AG04449 (cell line): Measurements from ENCODE around the gene UGT2B15.
"Not testable (repeated sequence)": the region's sequence is repeated elsewhere in the genome, so short reads cannot be mapped to it uniquely, and the experiment has no call there.

Experiments used
- CTCF ChIA-PET: fragments of 350-600 bp; formaldehyde crosslinking; extraction: SDS; loops from one replicate; lab custom pipeline; 2021; ENCODE audit warnings: antibody characterized with exemption; lab: Yijun Ruan, JAX
- POLR2A ChIA-PET: fragments of 400-600, 350-600 bp; formaldehyde crosslinking; extraction: SDS; loops from one replicate; lab custom pipeline; 2020; ENCODE audit warnings: antibody characterized with exemption, inconsistent platforms; lab: Yijun Ruan, JAX
- DNase-seq: peaks from one replicate; pipeline ENCODE4 v3.0.0-alpha.2; 2010; ENCODE audit warnings: low read depth, low spot score
- H3K4me3 ChIP-seq: 2 replicates; pipeline ENCODE4 v1.5.1; 2011; ENCODE audit warnings: low read depth, mild to moderate bottlenecking, control low read depth, low read length
- TF ChIP-seq, protein P1 (sequence below): IDR thresholded peaks from one replicate; pipeline ENCODE4 v1.5.1; 2011; ENCODE audit warnings: mild to moderate bottlenecking, moderate library complexity, low read length, control low read depth, inconsistent platforms; ENCODE audit not compliant: insufficient read depth; ENCODE audit errors: missing control alignments

Gene UGT2B15

DNA sequence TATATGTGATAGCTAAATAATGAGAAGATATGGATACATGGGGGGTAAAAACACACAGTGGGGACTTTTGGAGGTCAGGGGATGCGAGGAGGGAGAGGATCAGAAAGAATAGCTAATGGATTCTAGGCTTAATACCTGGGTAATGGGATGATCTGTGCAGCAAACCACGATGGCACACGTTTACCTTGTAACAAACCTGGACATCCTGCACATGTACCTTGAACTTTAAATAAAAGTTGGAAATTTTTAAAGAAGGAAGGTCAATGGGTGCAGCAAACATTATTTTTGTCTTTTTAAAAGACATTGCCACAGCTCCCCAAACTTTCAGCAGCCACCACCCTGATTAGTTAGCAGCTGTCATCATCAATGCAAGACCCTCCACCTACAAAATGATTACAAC lies 29.7 kb upstream of the UGT2B15 start:
- DNase-seq = no peak
- no peak overlapping the region for H3K4me3 ChIP-seq
- CTCF ChIA-PET = no interaction called here
- TF ChIP-seq, protein P1, sequence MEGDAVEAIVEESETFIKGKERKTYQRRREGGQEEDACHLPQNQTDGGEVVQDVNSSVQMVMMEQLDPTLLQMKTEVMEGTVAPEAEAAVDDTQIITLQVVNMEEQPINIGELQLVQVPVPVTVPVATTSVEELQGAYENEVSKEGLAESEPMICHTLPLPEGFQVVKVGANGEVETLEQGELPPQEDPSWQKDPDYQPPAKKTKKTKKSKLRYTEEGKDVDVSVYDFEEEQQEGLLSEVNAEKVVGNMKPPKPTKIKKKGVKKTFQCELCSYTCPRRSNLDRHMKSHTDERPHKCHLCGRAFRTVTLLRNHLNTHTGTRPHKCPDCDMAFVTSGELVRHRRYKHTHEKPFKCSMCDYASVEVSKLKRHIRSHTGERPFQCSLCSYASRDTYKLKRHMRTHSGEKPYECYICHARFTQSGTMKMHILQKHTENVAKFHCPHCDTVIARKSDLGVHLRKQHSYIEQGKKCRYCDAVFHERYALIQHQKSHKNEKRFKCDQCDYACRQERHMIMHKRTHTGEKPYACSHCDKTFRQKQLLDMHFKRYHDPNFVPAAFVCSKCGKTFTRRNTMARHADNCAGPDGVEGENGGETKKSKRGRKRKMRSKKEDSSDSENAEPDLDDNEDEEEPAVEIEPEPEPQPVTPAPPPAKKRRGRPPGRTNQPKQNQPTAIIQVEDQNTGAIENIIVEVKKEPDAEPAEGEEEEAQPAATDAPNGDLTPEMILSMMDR = no peak
- POLR2A ChIA-PET = no interaction called here

DNA sequence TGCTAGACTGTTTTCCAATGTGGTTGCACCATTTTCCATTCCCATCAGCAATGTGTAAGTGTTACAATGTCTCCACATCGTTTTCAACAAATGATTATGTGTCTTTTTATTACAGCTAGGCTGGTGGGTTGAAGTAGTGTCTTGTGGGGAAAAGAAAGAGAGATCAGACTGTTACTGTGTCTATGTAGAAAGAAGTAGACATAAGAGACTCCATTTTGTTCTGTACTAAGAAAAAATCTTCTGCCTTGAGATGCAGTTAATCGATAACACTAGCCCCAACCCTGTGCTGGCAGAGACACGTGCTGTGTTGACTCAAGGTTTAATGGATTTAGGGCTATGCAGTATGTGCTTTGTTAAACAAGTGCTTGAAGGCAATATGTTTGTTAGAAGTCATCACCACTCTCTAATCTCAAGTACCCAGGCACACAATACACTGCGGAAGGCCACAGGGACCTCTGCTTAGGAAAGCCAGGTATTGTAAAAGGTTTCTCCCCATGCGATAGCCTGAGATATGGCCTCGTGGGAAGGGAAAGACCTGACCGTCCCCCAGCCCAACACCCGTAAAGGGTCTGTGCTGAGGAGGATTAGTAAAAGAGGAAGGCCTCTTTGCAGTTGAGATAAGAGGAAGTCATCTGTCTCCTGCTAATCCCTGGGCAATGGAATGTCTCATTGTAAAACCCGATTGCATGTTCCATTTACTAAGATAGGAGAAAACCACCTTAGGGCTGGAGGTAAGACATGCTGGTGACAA lies 23.0 kb upstream of the UGT2B15 start:
- ChIA-PET CTCF (no interaction called here), POLR2A (no interaction called here)
- TF ChIP-seq, protein P1 = no peak
- no peak overlapping the region for H3K4me3 ChIP-seq
- DNase-seq = no peak

DNA sequence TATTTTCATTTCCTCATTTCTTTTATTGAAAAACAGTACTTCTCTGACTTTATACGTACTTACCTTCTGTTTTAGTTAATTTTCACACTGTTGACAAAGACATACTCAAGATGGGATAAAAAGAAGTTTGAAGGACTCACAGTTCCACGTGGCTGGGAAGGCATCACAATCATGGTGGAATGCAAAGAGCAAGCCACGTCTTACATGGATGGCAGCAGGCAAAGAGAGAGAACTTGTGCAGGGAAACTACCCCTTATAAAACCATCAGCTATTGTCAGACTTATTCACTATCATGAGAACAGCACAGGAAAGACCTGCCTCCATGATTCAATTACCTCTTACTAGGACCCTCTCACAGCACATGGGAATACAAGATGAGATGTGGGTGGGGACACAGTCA lies 20.7 kb upstream of the UGT2B15 start:
- TF ChIP-seq, protein P1 = no peak
- ChIA-PET POLR2A (no interaction called here), CTCF (no interaction called here)
- DNase-seq = no peak
- no peak overlapping the region for H3K4me3 ChIP-seq

DNA sequence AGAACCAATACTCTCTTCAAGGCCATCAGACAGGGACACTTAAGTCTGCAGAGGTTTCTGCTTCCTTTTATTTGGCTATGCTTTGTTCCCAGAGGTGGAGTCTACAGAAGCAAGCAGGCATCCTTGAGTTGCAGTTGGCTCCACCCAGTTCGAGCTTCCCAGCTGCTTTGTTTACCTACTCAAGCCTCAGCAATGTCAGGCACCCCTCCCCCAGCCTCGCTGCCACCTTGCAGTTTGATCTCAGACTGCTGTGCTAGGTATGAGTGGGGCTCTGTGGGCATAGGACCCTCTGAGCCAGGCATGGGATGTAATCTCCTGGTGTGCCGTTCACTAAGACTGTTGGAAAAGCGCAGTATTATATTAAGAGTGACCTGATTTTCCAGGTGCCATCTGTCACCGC lies 12.6 kb upstream of the UGT2B15 start:
- H3K4me3 ChIP-seq = no peak overlapping the region
- no peak for DNase-seq
- POLR2A ChIA-PET = no interaction called here
- TF ChIP-seq, protein P1 = no peak
- CTCF ChIA-PET = no interaction called here

DNA sequence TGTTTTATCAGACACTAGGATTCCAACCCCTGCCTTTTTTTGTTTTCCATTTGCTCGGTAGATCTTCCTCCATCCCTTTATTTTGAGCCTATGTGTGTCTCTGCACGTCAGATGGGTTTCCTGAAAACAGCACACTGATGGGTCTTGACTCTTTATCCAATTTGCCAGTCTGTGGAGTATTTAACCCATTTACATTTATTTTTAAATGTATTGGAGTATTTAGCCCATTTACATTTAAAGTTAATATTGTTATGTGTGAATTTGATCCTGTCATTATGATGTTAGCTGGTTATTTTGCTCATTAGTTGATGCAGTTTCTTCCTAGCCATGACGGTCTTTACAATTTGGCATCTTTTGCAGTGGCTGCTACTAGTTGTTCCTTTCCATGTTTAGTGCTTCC lies 10.8 kb upstream of the UGT2B15 start:
- CTCF ChIA-PET, H3K4me3 ChIP-seq, POLR2A ChIA-PET, DNase-seq: not testable (repeated sequence)

DNA sequence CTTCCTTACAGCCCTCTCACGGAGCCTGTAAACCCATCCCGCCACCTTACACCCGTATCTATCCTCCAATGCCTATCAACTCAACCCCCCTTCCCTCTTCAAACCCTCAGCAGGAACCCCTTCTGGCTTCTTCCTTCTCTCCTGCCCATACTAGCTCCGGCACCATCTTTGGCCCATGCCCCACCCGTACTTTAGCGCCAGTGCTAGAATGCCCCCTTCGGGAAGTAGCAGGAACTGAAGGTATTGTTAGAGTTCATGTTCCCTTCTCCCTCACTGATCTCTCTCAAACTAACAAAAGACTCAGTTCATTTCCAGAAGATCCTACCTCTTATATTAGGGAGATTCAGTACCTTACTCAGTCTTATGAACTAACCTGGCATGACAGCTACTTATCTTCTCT lies 2.7 kb upstream of the UGT2B15 start:
- TF ChIP-seq, protein P1 = no peak
- no peak overlapping the region for H3K4me3 ChIP-seq
- CTCF ChIA-PET = no interaction called here
- POLR2A ChIA-PET = no interaction called here
- DNase-seq = no peak

DNA sequence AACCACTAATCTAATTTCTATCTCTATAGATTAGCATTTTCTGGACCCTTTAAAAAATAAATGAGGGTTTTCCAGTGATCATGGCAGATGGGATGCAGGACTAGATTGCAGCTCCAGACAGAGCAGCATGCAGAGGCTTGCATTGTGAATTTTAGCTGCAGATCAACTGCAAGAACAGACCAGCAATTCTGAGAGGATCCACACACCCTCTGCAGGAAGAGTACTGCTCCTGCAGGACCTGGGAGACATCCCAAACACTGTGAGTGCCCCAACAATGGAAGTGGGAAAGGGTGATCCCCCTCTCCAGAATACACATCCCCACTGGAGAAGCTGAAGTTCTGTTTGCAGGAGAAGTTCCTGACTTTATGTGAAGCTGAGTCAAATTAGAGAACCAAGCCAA lies 765 bp upstream of the UGT2B15 start:
- CTCF ChIA-PET, POLR2A ChIA-PET, DNase-seq, H3K4me3 ChIP-seq: not testable (repeated sequence)

DNA sequence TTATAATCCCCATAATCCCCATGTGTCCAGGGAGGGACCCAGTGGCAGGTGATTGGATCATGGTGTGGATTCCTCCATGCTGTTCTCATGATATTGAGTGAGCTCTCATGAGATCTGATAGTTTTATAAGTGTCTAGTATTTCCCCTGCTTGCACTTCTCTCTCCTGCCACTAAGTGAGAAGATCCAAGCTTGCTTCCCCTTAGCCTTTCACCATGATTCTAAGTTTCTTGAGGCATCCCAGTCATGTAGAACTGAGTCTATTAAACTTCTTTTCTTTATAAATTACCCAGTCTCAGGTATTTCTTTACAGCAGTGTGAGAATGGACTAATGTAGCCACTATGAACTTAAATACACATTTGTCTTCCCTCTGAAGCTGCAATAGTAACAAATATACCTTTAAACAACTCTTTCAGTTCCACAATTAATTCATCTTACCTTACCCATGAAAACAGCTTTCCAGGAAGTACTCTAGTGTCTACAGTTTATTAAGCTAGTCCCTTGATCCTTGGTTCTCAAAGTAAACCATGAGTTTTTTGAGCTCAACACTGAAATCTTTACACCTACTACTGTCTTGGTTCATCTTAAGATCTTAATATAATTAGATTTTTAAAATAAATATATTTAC lies 1.8 kb downstream of the UGT2B15 start:
- CTCF ChIA-PET, POLR2A ChIA-PET, H3K4me3 ChIP-seq, DNase-seq: not testable (repeated sequence)

DNA sequence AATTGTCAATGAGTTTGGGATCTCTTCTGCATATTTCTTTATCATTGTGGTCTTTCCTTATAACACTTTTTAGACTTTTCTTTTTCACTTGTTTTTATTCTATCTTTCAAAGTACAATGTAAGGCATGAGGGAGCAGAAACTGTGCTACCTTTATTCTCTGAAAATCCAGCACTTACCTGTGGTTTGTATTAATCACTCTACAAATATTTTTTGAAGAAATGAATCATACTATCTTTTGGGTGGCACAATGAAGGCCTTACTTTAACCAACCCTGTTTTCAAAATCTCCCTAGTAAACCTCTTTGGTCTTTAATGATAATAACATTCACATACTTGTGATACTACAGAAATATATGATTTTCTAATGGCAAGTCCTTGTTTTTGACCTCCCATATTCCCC lies 2.9 kb downstream of the UGT2B15 start:
- CTCF ChIA-PET, DNase-seq, H3K4me3 ChIP-seq, POLR2A ChIA-PET: not testable (repeated sequence)

DNA sequence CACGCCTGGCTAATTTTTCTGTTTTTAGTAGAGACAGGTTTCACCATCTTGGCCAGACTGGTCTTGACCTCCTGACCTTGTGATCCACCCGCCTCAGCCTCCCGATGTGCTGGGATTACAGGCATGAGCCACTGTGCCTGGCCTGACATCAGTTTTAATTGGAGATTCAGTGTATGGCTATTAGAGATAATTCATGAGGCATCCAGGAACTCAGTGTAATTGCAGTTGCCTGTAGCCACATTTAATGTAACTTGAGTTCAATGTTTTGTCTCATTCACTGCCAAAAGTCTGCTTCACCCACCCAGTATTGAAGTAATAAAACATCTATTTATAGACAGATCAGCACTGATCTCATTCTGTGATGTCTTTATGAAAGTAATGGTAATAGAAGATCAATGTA lies 5.7 kb downstream of the UGT2B15 start:
- CTCF ChIA-PET = not testable (repeated sequence)

DNA sequence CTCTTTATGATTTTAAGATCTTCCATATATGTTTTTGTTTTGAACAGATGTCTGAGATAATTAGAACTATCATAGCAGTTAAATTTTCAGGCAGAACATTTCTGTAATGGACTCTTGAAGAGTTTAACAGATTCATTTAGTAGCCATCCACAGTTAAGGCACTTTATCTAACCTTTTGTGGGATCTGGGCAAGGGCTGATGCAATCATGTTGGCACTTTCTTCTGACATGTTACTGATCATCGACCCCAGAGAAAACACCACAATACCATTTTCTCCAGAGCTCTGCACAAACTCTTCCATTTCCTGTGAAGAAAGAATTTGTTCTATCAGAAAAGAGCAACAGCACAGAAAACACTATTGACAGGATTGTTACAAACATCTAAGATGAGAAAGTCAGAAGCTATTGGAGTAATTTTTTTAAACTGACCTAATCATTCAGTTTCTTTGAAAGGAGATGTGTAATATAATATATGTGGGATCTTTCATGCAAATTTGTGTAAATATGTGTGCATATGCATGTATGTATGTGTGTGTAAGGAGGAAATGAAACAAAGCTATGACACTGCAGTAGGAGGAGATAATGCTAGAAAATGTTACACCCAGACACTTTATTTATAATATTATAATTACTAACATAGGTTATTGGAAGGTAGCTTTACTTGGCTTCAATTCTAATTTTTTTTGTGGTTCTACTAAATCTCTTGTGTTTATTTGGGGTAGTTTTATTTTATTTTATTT lies 7.4 kb downstream of the UGT2B15 start:
- CTCF ChIA-PET, POLR2A ChIA-PET, H3K4me3 ChIP-seq, DNase-seq: not testable (repeated sequence)

More for the DNA sequence above, 5.7 kb downstream of the UGT2B15 start:
- DNase-seq, H3K4me3 ChIP-seq, POLR2A ChIA-PET: not testable (repeated sequence)
